Measurements from ENCODE around the gene KBTBD4. TPM values are rescaled to one million over a fixed set of nuclear protein-coding genes. Genes with fewer than 3 reads are reported as not detected.
A peak's percentile ranks its signal among the peaks of the same experiment; 100 is the strongest.

Gene KBTBD4
- total and polyA plus RNA-seq, 8 donors, result 13.3 to 21.5 (median 19.5) TPM

- ATAC-seq, result peak; percentile 30
- Histone ChIP-seq H3K4me1 (peaks cover 0 to 25% of the 10 kb centered on the region in 2 donors), H3K9me3 (no peaks in the 10 kb centered on the region), H3K36me3 (peaks cover 0 to 64% of the 10 kb centered on the region in 2 donors), H3K27me3 (no peaks in the 10 kb centered on the region), H3K4me3 (no peak overlapping the region), H3K27ac (no peak overlapping the region)
- intact Hi-C loops (cut with DNase I), result no loop called here
- DNase-seq, result no peak
- TF ChIP-seq CTCF (IDR thresholded peaks at IDR 0.05), result no peak
Measured at GRCh38 chr11:47570651-47571356, 8.0 kb downstream of the KBTBD4 start.

GRCh38 chr11:47569646-47570045, 9.1 kb downstream of the KBTBD4 start:
- Histone ChIP-seq H3K9me3 (no peaks in the 10 kb centered on the region), H3K27me3 (no peaks in the 10 kb centered on the region), H3K4me1 (peaks cover 4 to 31% of the 10 kb centered on the region in 2 donors), H3K4me3 (no peak overlapping the region), H3K27ac (no peak overlapping the region), H3K36me3 (peaks cover 0 to 52% of the 10 kb centered on the region in 2 donors)
- TF ChIP-seq CTCF (IDR thresholded peaks at IDR 0.05), result no peak
- DNase-seq (no peak), ATAC-seq (no peak)
- intact Hi-C loops (cut with DNase I), result loop anchor here in 1 of 2 donors (10.0 kb wide), 1 partner anchor 85 kb away; no protein-coding TSS in a partner anchor

GRCh38 chr11:47566149-47566698, 12.5 kb downstream of the KBTBD4 start:
- peak overlapping the region; percentile 90 to 96 for H3K4me3 ChIP-seq
- peaks cover 5 to 25% of the 10 kb centered on the region in 2 donors for H3K4me1 ChIP-seq
- H3K27me3 ChIP-seq, result no peaks in the 10 kb centered on the region
- no peak for TF ChIP-seq CTCF (IDR thresholded peaks at IDR 0.05)
- peak overlapping the region; percentile 72 to 82 for H3K27ac ChIP-seq
- H3K9me3 ChIP-seq, result no peaks in the 10 kb centered on the region
- peaks cover 0 to 18% of the 10 kb centered on the region in 2 donors for H3K36me3 ChIP-seq
- intact Hi-C loops (cut with DNase I), result loop anchor here in 1 of 2 donors (10.0 kb wide), 1 partner anchor 81 kb away; no protein-coding TSS in a partner anchor
- peak; percentile 55 for ATAC-seq
- no peak for DNase-seq

GRCh38 chr11:47565340-47566148, 13.2 kb downstream of the KBTBD4 start, which contains the start of gene PTPMT1:
Gene PTPMT1, plus strand, starts transcription at chr11:47565599. Its CDS starts 24 bp downstream, at chr11:47565623.
- ATAC-seq (peak; percentile 96), DNase-seq (peak; percentile 56 to 94 (median 78))
- Histone ChIP-seq H3K9me3 (no peaks in the 10 kb centered on the region), H3K4me3 (peak within 1 kb of the TSS; percentile 90 to 96), H3K27ac (peak within 1 kb of the TSS; percentile 72 to 82), H3K27me3 (no peaks in the 10 kb centered on the region), H3K4me1 (peaks cover 5 to 28% of the 10 kb centered on the region in 2 donors), H3K36me3 (peaks cover 0 to 14% of the 10 kb centered on the region in 2 donors)
- intact Hi-C loops (cut with DNase I), result loop anchor here in 1 of 2 donors (10.0 kb wide), 1 partner anchor 81 kb away; no protein-coding TSS in a partner anchor
- TF ChIP-seq CTCF (IDR thresholded peaks at IDR 0.05), result no peak
